Measurements from ENCODE around the gene XYLT1. TPM values are rescaled to one million over a fixed set of nuclear protein-coding genes. Genes with fewer than 3 reads are reported as not detected.

XYLT1 gene
- total and polyA plus RNA-seq, 2 of the 13 experiments (the other 11 are each of a cell fraction or from before 2014, with no cell fraction given): not detected

- TF ChIP-seq MNT (IDR thresholded peaks at IDR 0.05) (no peak), ZNF878 (CRISPR knock-in tag; IDR thresholded peaks at IDR 0.05) (no peak), KDM5B (CRISPR knock-in tag; IDR thresholded peaks at IDR 0.05; ENCODE audit: borderline replicate concordance) (no peak)
Measured at GRCh38 chr16:17069681-17070080, 401.1 kb downstream of the XYLT1 start (continued).

- DNase-seq (ENCODE audit: low spot score) (no peak), FAIRE-seq (no peak), ATAC-seq (no peak)
- Histone ChIP-seq H3K4me1 (ENCODE audit: insufficient read depth, low read length) (peaks cover 5% of the 10 kb centered on the region; the same call in 1 of the 2 replicates), H3K9ac (ENCODE audit: insufficient read depth, low read depth, low read length) (no peak overlapping the region), H2AFZ (ENCODE audit: low read length) (no peak overlapping the region), H4K20me1 (ENCODE audit: insufficient read depth, low read length) (no peaks in the 10 kb centered on the region), H3K4me3 (replicated peaks in 1 of 3; ENCODE audit: insufficient read depth in 1 of 3, low read depth in 2 of 3, low read length in 3 of 3) (no peak overlapping the region), H3K9me3 (ENCODE audit: low read length) (no peaks in the 10 kb centered on the region), H3K36me3 (replicated peaks in 1 of 2; ENCODE audit: control insufficient read depth in 1 of 2, insufficient read depth in 2 of 2, low read length in 2 of 2) (no peaks in the 10 kb centered on the region), H3K79me2 (ENCODE audit: insufficient read depth, low read length) (no peaks in the 10 kb centered on the region), H3K27ac (ENCODE audit: extremely low read length, insufficient read depth, low read length) (no peak overlapping the region), H3K27me3 (ENCODE audit: control insufficient read depth in 1 of 2, insufficient read depth in 2 of 2, low read length in 2 of 2) (peaks cover 0 to 9% of the 10 kb centered on the region in 2 experiments; a peak in 1 of 5 replicates), H3K4me2 (ENCODE audit: low read depth, low read length) (no peak overlapping the region)
- POLR2A ChIA-PET: no interaction called here
- 1% methylated on average over 3 of the region's 3 CpGs for WGBS (ENCODE audit: low lambda C conversion rate)
- intact Hi-C loops (cut with micrococcal nuclease; ENCODE audit: unreplicated experiment) (no loop called here), in situ Hi-C loops (cut with HindIII; ENCODE audit: extremely low pct_ligation_motif_present, low pct_unique_long_range_greater_than_20kb) (no loop called here)
- BruUV-seq (replicated peaks): no TSS peak
- TF ChIP-seq IKZF5 (CRISPR knock-in tag; IDR thresholded peaks at IDR 0.05): no peak
- CTCF ChIA-PET (ENCODE audit: low intra/inter-chr PET ratio, low total read pairs): no interaction called here
Measured at GRCh38 chr16:17068524-17068923, 402.2 kb downstream of the XYLT1 start.

Data from HepG2 (cell line).